HG02870 (cell line): Measurements from ENCODE around the gene OR51B4.
"Not testable (repeated sequence)": the region's sequence is repeated elsewhere in the genome, so short reads cannot be mapped to it uniquely, and the experiment has no call there.

Experiments used
- ATAC-seq: cut with Tn5 transposase; IDR thresholded peaks from one replicate; pipeline ENCODE4 v1.9.1; 2021; ENCODE audit warnings: mild to moderate bottlenecking, moderate library complexity; ENCODE audit not compliant: unreplicated experiment

Gene OR51B4

GRCh38 chr11:5275369-5276110 is 26.2 kb downstream of the OR51B4 start:
- no peak for ATAC-seq

GRCh38 chr11:5274395-5274794 is 27.4 kb downstream of the OR51B4 start:
- no peak for ATAC-seq

- ATAC-seq, result no peak
Measured at GRCh38 chr11:5272395-5273017, 29.2 kb downstream of the OR51B4 start.

- ATAC-seq, result no peak
Measured at GRCh38 chr11:5269715-5270147, 32.0 kb downstream of the OR51B4 start, which contains the start of gene HBE1. Gene HBE1 (minus strand): TSS chr11:5269945. CDS start chr11:5269890, 55 bp downstream.

- ATAC-seq, result no peak
Measured at GRCh38 chr11:5267033-5267563, 34.6 kb downstream of the OR51B4 start.

- no peak for ATAC-seq
Measured at GRCh38 chr11:5266609-5267008, 35.1 kb downstream of the OR51B4 start.

GRCh38 chr11:5265832-5266231 is 35.9 kb downstream of the OR51B4 start:
- no peak for ATAC-seq

- ATAC-seq, result no peak
Measured at GRCh38 chr11:5258543-5259262, 43.0 kb downstream of the OR51B4 start.

GRCh38 chr11:5257296-5257695 is 44.5 kb downstream of the OR51B4 start:
- no peak for ATAC-seq

- ATAC-seq, result not testable (repeated sequence)
Measured at GRCh38 chr11:5254646-5255413, 46.9 kb downstream of the OR51B4 start, which contains the start of gene HBG2. Gene HBG2 (minus strand): TSS chr11:5254781. CDS start chr11:5254728, 53 bp downstream.

GRCh38 chr11:5254023-5254422 is 47.7 kb downstream of the OR51B4 start:
- ATAC-seq, result not testable (repeated sequence)

- ATAC-seq, result not testable (repeated sequence)
Measured at GRCh38 chr11:5253440-5253839, 48.3 kb downstream of the OR51B4 start.

GRCh38 chr11:5252919-5253265 is 48.9 kb downstream of the OR51B4 start:
- no peak for ATAC-seq

GRCh38 chr11:5252192-5252918 is 49.4 kb downstream of the OR51B4 start:
- no peak for ATAC-seq

GRCh38 chr11:5251746-5252145 is 50.0 kb downstream of the OR51B4 start:
- no peak for ATAC-seq
